ENCODE results near the gene TNS3.

TNS3 gene

DNA sequence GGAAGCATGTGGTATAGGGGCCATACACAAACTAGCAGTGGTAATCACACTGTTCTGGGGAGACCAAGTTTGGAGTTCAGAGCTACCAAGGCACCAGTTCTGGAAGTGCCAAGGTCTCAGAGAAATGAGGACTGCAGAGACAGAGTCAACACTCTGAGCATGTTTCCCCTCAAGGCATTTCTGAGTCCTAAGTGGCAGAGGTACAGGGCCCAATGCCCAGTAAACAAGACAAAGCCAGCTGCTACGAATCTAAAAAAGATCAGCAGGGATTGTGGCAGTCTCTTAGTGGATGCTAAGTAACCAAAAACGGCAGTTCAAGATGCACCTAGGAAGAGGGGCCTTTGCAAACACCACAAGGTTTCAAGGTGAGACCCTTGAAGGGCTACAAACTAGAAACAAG is 271.9 kb downstream of the TNS3 start:
- no peak overlapping the region for H3K4me3 ChIP-seq (replicated peaks; ENCODE audit: low read depth, low read length)
- TF ChIP-seq CTCF (IDR thresholded peaks at IDR 0.05; ENCODE audit: low read depth, low read length, missing control alignments) = no peak
- DNase-seq (ENCODE audit: extremely low read depth, low read depth) = no peak

GRCh38 chr7:47308808-47309207 is 273.1 kb downstream of the TNS3 start:
- no peak for TF ChIP-seq CTCF (IDR thresholded peaks at IDR 0.05; ENCODE audit: low read depth, low read length, missing control alignments)
- no peak for DNase-seq (ENCODE audit: extremely low read depth, low read depth)
- H3K4me3 ChIP-seq (replicated peaks; ENCODE audit: low read depth, low read length) = no peak overlapping the region

GRCh38 chr7:47307311-47307710 is 274.6 kb downstream of the TNS3 start:
- no peak overlapping the region for H3K4me3 ChIP-seq (replicated peaks; ENCODE audit: low read depth, low read length)
- DNase-seq (ENCODE audit: extremely low read depth, low read depth) = no peak
- no peak for TF ChIP-seq CTCF (IDR thresholded peaks at IDR 0.05; ENCODE audit: low read depth, low read length, missing control alignments)

- DNase-seq (ENCODE audit: extremely low read depth, low read depth) = no peak
- no peak for TF ChIP-seq CTCF (IDR thresholded peaks at IDR 0.05; ENCODE audit: low read depth, low read length, missing control alignments)
- H3K4me3 ChIP-seq (replicated peaks; ENCODE audit: low read depth, low read length) = no peak overlapping the region
Observed at GRCh38 chr7:47304727-47305719, 276.9 kb downstream of the TNS3 start.

- TF ChIP-seq CTCF (IDR thresholded peaks at IDR 0.05; ENCODE audit: low read depth, low read length, missing control alignments) = no peak
- no peak for DNase-seq (ENCODE audit: extremely low read depth, low read depth)
- H3K4me3 ChIP-seq (replicated peaks; ENCODE audit: low read depth, low read length) = no peak overlapping the region
Observed at GRCh38 chr7:47303695-47304453, 278.0 kb downstream of the TNS3 start.

DNA sequence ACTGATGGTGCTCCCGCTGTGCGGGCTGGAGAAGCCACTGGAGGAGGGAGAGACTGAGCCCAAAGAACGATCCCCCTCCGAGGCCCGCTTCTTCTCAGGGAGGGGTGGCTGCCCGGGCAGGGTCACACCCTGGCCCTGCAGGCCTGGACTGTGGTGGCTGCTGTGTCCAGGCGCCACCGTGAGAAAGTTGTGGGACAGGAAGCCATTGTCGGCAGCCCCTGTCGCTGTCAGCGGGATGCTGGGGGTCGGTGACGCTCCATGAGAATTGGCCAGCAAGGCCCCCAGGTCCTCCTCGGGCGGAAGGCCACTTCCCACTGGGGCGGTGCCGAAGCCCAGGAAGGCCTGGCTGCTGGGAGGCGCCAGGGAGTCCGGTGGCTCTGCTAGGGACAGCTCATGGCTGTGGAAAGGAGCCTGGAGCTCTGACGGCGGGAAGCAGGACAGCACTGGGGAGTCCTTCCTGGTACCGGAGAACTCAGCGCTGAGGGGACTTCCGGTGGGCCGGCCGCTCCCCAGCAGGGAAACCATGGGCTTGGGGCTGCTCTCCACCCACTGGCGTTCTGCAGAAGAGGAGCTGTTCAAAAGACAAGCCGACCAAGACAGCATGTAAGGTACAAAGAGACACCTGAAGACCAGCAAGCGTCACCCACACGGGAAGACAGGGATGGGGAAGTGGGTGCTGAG is 278.8 kb downstream of the TNS3 start:
- TF ChIP-seq CTCF (IDR thresholded peaks at IDR 0.05; ENCODE audit: low read depth, low read length, missing control alignments) = no peak
- no peak overlapping the region for H3K4me3 ChIP-seq (replicated peaks; ENCODE audit: low read depth, low read length)
- no peak for DNase-seq (ENCODE audit: extremely low read depth, low read depth)

Measured in HFF-Myc (cell line).